Naive thymus-derived CD4-positive, alpha-beta T cell (primary cell): ENCODE measurements around the gene ZNF618. TPM values are rescaled to one million over a fixed set of nuclear protein-coding genes. Genes with fewer than 3 reads are reported as not detected.

ENCODE experiments used
- ATAC-seq: fragments of 150-1000 bp; cut with Tn5 transposase; 2 replicates; pipeline ENCODE4 v1.10.0; 2021; ENCODE audit warnings: mild to moderate bottlenecking, moderate library complexity
- CTCF ChIA-PET: fragments of 350-600 bp; sonication (Branson Sonifier 250); formaldehyde crosslinking; loops from one replicate; lab custom pipeline; 2021; ENCODE audit warnings: antibody characterized with exemption; lab: Charles Lee
- POLR2A ChIA-PET: fragments of 350-600 bp; sonication (Branson Sonifier 250); formaldehyde crosslinking; loops from one replicate; lab custom pipeline; 2021; ENCODE audit warnings: antibody characterized with exemption, inconsistent platforms; lab: Charles Lee
- DNase-seq, 9 donors: peaks; one replicate each; pipeline versions ENCODE4 v3.0.0 to v3.0.0-alpha.2; 2020 to 2022; ENCODE audit warnings: mixed read lengths in 1 of 9
- H3K27ac ChIP-seq: one replicate; pipeline ENCODE4 v1.7.0; 2013; ENCODE audit warnings: mild to moderate bottlenecking, low read depth, low read length, moderate library complexity
- H3K27me3 ChIP-seq, 2 donors: one replicate each; pipeline ENCODE4 v1.7.0; 2013; ENCODE audit warnings: low read length in 2 of 2, mild to moderate bottlenecking in 2 of 2, moderate library complexity in 2 of 2; ENCODE audit not compliant: control insufficient read depth in 2 of 2, insufficient read depth in 2 of 2
- H3K36me3 ChIP-seq, 3 experiments: 1 replicate in 2 of 3; 2 replicates in 1 of 3; pipeline ENCODE4 v1.7.0; 2013; ENCODE audit warnings: low read length in 3 of 3, mild to moderate bottlenecking in 3 of 3, moderate library complexity in 1 of 3; ENCODE audit not compliant: insufficient read depth in 3 of 3, control insufficient read depth in 2 of 3
- H3K4me1 ChIP-seq, 2 donors: one replicate each; pipeline ENCODE4 v1.7.0; 2013; ENCODE audit warnings: low read length in 2 of 2, mild to moderate bottlenecking in 2 of 2, moderate library complexity in 1 of 2; ENCODE audit not compliant: control insufficient read depth in 2 of 2, insufficient read depth in 2 of 2
- H3K4me3 ChIP-seq: 2 replicates; pipeline ENCODE4 v1.7.0; 2013; ENCODE audit warnings: mild to moderate bottlenecking, low read length
- H3K9me3 ChIP-seq, 3 experiments: 1 replicate in 2 of 3; 2 replicates in 1 of 3; pipeline ENCODE4 v1.7.0; 2013; ENCODE audit warnings: low read length in 3 of 3; ENCODE audit not compliant: control insufficient read depth in 2 of 3
- H3K27ac Mint-ChIP-seq, 9 donors: one replicate each; pipeline ENCODE4 v1.8.0; 2020 to 2022; ENCODE audit warnings: mixed read lengths in 9 of 9, mild to moderate bottlenecking in 8 of 9, moderate library complexity in 5 of 9, inconsistent platforms in 2 of 9
- H3K27me3 Mint-ChIP-seq, 5 donors: one replicate each; pipeline ENCODE4 v1.8.0; 2021 to 2022; ENCODE audit warnings: mixed read lengths in 5 of 5, mild to moderate bottlenecking in 1 of 5
- H3K36me3 Mint-ChIP-seq, 5 donors: one replicate each; pipeline ENCODE4 v1.8.0; 2020 to 2022; ENCODE audit warnings: mixed read lengths in 5 of 5, mild to moderate bottlenecking in 3 of 5, inconsistent platforms in 1 of 5
- H3K4me1 Mint-ChIP-seq, 7 donors: one replicate each; pipeline ENCODE4 v1.8.0; 2020 to 2022; ENCODE audit warnings: mixed read lengths in 7 of 7, mild to moderate bottlenecking in 3 of 7, inconsistent platforms in 1 of 7
- H3K4me3 Mint-ChIP-seq, 10 donors: one replicate each; pipeline ENCODE4 v1.8.0; 2020 to 2022; ENCODE audit warnings: mild to moderate bottlenecking in 10 of 10, mixed read lengths in 10 of 10, moderate library complexity in 6 of 10, inconsistent platforms in 2 of 10
- H3K9me3 Mint-ChIP-seq, 11 donors: one replicate each; pipeline ENCODE4 v1.8.0; 2020 to 2022; ENCODE audit warnings: mixed read lengths in 11 of 11, mild to moderate bottlenecking in 4 of 11, inconsistent platforms in 1 of 11, moderate library complexity in 1 of 11
- intact Hi-C, 2 donors: fragments of 100-400 bp; cut with micrococcal nuclease; formaldehyde crosslinking; loops; one replicate each; pipeline ENCODE4 v1.15.1; 2023
- polyA plus RNA-seq, 2 donors: library from polyadenylated mRNA; unstranded; fragments of 300-500 nt; fragmentation: Illumina TruSeq; gene quantifications; one replicate each; pipeline ENCODE4 v1.2.3, GENCODE V29; 2021
- total RNA-seq, 6 experiments: library from RNA in 5 of 6; stranded (reverse) in 5 of 6; gene quantifications; 1 replicate in 5 of 6; 2 replicates in 1 of 6; pipeline ENCODE4 v1.2.3 and lab custom pipeline; 2021 to 2026

ZNF618 gene
- total and polyA plus RNA-seq, 7 experiments from 2014 or later = 0.17 to 3.3 (median 1.1) TPM

DNA sequence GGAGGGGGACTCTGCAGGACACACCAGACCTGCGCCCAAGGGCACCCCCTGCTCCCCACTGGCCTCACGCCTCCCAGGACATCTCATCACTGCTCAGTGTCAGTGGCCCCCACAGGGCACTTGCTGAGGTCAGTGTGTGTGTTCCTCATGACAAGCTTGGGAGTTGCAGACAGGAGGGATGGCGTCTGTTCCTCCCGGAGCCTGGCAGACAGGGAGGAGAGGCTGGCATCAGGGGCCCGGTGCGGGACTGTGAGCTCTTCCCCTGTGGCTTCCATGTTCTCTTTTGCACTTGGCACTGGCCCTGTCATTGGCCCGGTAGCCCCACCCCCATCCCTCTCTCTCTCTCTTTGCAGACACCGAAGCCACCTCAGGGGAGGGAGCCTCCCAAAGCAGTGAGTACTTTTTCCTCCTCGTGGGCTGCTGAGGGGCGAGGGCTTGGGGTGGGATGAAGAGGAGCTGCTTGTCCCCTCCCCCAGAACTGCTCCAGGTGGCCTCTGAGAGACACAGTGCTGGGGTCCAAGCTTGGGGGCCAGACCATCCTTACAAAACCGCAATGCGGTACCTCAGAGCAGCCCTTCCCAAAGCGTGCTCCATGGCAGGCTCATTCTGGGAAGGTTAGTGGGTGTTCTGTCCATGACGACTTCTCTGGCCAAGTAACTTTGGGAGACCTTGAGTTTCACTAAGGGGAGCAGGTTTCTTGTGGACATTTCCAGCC, 126.3 kb downstream of the ZNF618 start:
- ATAC-seq (no peak), DNase-seq (peak in 1 of 9 donors; percentile 12)
- no peak overlapping the region for H3K27ac ChIP-seq
- no peaks in the 10 kb centered on the region for H3K27me3 ChIP-seq
- no peaks in the 10 kb centered on the region for H3K36me3 Mint-ChIP-seq
- intact Hi-C loops = no loop called here
- no peak overlapping the region for H3K4me3 Mint-ChIP-seq
- H3K9me3 ChIP-seq = no peaks in the 10 kb centered on the region
- no peaks in the 10 kb centered on the region for H3K4me1 Mint-ChIP-seq
- POLR2A ChIA-PET = no interaction called here
- CTCF ChIA-PET = no interaction called here
- H3K9me3 Mint-ChIP-seq = peaks cover 0 to 1% (median 0%) of the 10 kb centered on the region in 11 donors
- H3K36me3 ChIP-seq = no peaks in the 10 kb centered on the region
- H3K27ac Mint-ChIP-seq = no peak overlapping the region
- no peaks in the 10 kb centered on the region for H3K4me1 ChIP-seq
- H3K27me3 Mint-ChIP-seq = peaks cover 0 to 5% (median 0%) of the 10 kb centered on the region in 5 donors
- H3K4me3 ChIP-seq = no peak overlapping the region

GRCh38 chr9:114002986-114003350, 126.9 kb downstream of the ZNF618 start:
- H3K27me3 Mint-ChIP-seq = peaks cover 0 to 5% (median 0%) of the 10 kb centered on the region in 5 donors
- H3K36me3 Mint-ChIP-seq = no peaks in the 10 kb centered on the region
- CTCF ChIA-PET = no interaction called here
- no peaks in the 10 kb centered on the region for H3K4me1 Mint-ChIP-seq
- no peak overlapping the region for H3K27ac Mint-ChIP-seq
- Histone ChIP-seq H3K4me1 (no peaks in the 10 kb centered on the region), H3K27me3 (no peaks in the 10 kb centered on the region), H3K9me3 (no peaks in the 10 kb centered on the region), H3K36me3 (no peaks in the 10 kb centered on the region), H3K4me3 (no peak overlapping the region), H3K27ac (no peak overlapping the region)
- intact Hi-C loops = no loop called here
- DNase-seq = peak in 1 of 9 donors; percentile 8
- POLR2A ChIA-PET = no interaction called here
- peaks cover 0 to 1% (median 0%) of the 10 kb centered on the region in 11 donors for H3K9me3 Mint-ChIP-seq
- no peak overlapping the region for H3K4me3 Mint-ChIP-seq
- ATAC-seq = no peak

DNA sequence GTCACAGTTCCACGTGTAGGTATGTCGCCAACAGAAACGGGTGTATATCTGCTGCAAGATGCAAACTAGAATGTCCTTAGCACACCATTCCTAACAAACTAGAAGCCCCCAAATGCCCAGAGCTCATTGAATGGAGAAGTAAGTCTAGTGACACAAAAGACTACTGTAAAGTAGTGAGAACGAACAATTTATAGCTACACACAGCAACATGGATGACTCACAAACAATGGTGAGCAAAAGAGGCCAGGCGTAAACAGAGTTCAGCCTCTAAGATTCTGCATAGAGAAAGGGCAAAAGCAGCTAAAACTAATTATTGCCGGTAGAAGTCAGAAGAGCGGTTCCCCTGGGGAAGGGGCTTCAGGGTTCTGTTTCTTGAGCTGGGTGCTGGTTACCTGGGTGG, 127.2 kb downstream of the ZNF618 start:
- Mint-ChIP-seq H3K9me3 (peaks cover 0 to 1% (median 0%) of the 10 kb centered on the region in 11 donors), H3K36me3 (no peaks in the 10 kb centered on the region), H3K4me3 (no peak overlapping the region), H3K27me3 (peaks cover 0 to 5% (median 0%) of the 10 kb centered on the region in 5 donors), H3K27ac (no peak overlapping the region), H3K4me1 (no peaks in the 10 kb centered on the region)
- ChIA-PET POLR2A (no interaction called here), CTCF (no interaction called here)
- Histone ChIP-seq H3K4me1 (no peaks in the 10 kb centered on the region), H3K4me3 (no peak overlapping the region), H3K9me3 (no peaks in the 10 kb centered on the region), H3K27me3 (no peaks in the 10 kb centered on the region), H3K27ac (no peak overlapping the region), H3K36me3 (no peaks in the 10 kb centered on the region)
- ATAC-seq (no peak), DNase-seq (no peak)
- intact Hi-C loops = no loop called here

- no peak overlapping the region for H3K4me3 Mint-ChIP-seq
- ATAC-seq (no peak), DNase-seq (no peak)
- peaks cover 0 to 5% (median 0%) of the 10 kb centered on the region in 5 donors for H3K27me3 Mint-ChIP-seq
- Histone ChIP-seq H3K36me3 (no peaks in the 10 kb centered on the region), H3K27me3 (no peaks in the 10 kb centered on the region), H3K9me3 (no peaks in the 10 kb centered on the region), H3K4me3 (no peak overlapping the region), H3K4me1 (no peaks in the 10 kb centered on the region), H3K27ac (no peak overlapping the region)
- CTCF ChIA-PET = no interaction called here
- no peaks in the 10 kb centered on the region for H3K4me1 Mint-ChIP-seq
- no peaks in the 10 kb centered on the region for H3K36me3 Mint-ChIP-seq
- peaks cover 0 to 1% (median 0%) of the 10 kb centered on the region in 11 donors for H3K9me3 Mint-ChIP-seq
- POLR2A ChIA-PET = no interaction called here
- intact Hi-C loops = no loop called here
- H3K27ac Mint-ChIP-seq = no peak overlapping the region
Observed at GRCh38 chr9:114003758-114004157, 127.6 kb downstream of the ZNF618 start.

GRCh38 chr9:114004221-114004716, 128.2 kb downstream of the ZNF618 start:
- Histone ChIP-seq H3K27ac (no peak overlapping the region), H3K9me3 (no peaks in the 10 kb centered on the region), H3K4me3 (no peak overlapping the region), H3K27me3 (no peaks in the 10 kb centered on the region), H3K4me1 (no peaks in the 10 kb centered on the region), H3K36me3 (no peaks in the 10 kb centered on the region)
- ATAC-seq (no peak), DNase-seq (peak in 1 of 9 donors; percentile 13)
- CTCF ChIA-PET = no interaction called here
- no peak overlapping the region for H3K4me3 Mint-ChIP-seq
- H3K36me3 Mint-ChIP-seq = no peaks in the 10 kb centered on the region
- no peaks in the 10 kb centered on the region for H3K4me1 Mint-ChIP-seq
- intact Hi-C loops = no loop called here
- H3K27me3 Mint-ChIP-seq = peaks cover 0 to 5% (median 0%) of the 10 kb centered on the region in 5 donors
- no peak overlapping the region for H3K27ac Mint-ChIP-seq
- POLR2A ChIA-PET = no interaction called here
- peaks cover 0 to 1% (median 0%) of the 10 kb centered on the region in 11 donors for H3K9me3 Mint-ChIP-seq

- intact Hi-C loops = no loop called here
- CTCF ChIA-PET = no interaction called here
- no peak overlapping the region for H3K27ac ChIP-seq
- DNase-seq = peak in 1 of 9 donors; percentile 13
- no peaks in the 10 kb centered on the region for H3K36me3 Mint-ChIP-seq
- no peaks in the 10 kb centered on the region for H3K4me1 ChIP-seq
- H3K36me3 ChIP-seq = no peaks in the 10 kb centered on the region
- no peak overlapping the region for H3K27ac Mint-ChIP-seq
- no peak for ATAC-seq
- H3K9me3 ChIP-seq = no peaks in the 10 kb centered on the region
- peaks cover 0 to 5% (median 0%) of the 10 kb centered on the region in 5 donors for H3K27me3 Mint-ChIP-seq
- H3K4me3 Mint-ChIP-seq = no peak overlapping the region
- no peak overlapping the region for H3K4me3 ChIP-seq
- no peaks in the 10 kb centered on the region for H3K9me3 Mint-ChIP-seq
- no peaks in the 10 kb centered on the region for H3K4me1 Mint-ChIP-seq
- H3K27me3 ChIP-seq = no peaks in the 10 kb centered on the region
- POLR2A ChIA-PET = no interaction called here
Observed at GRCh38 chr9:114005371-114006154, 129.5 kb downstream of the ZNF618 start.
